Urinary bladder (tissue), 4 donors: ENCODE results near the gene DDX47. TPM values are rescaled to one million over a fixed set of nuclear protein-coding genes. Genes with fewer than 3 reads are reported as not detected.
"Not testable (repeated sequence)": the region's sequence is repeated elsewhere in the genome, so short reads cannot be mapped to it uniquely, and the experiment has no call there.

Source experiments
- DNase-seq: peaks from one replicate; pipeline ENCODE4 v3.0.0-alpha.2; 2015; ENCODE audit errors: extremely low spot score
- H3K27ac ChIP-seq: one replicate; pipeline ENCODE4 v1.5.1; 2013; ENCODE audit warnings: low read depth, mild to moderate bottlenecking, moderate library complexity
- H3K36me3 ChIP-seq: one replicate; pipeline ENCODE4 v1.6.1; 2013; ENCODE audit warnings: mild to moderate bottlenecking, moderate library complexity; ENCODE audit not compliant: insufficient read depth
- H3K4me1 ChIP-seq: one replicate; pipeline ENCODE4 v1.6.1; 2013; ENCODE audit warnings: mild to moderate bottlenecking, moderate library complexity; ENCODE audit not compliant: insufficient read depth
- H3K4me3 ChIP-seq: one replicate; pipeline ENCODE4 v1.5.1; 2013; ENCODE audit warnings: low read depth, low read length
- WGBS: extraction: QIAGEN DNeasy Blood & Tissue Kit; methylation state at CpG from one replicate; pipeline ENCODE4 v1.1.7; 2013; 5-methylcytosine and 5-hydroxymethylcytosine counted together
- polyA plus RNA-seq: library from polyadenylated mRNA; stranded (reverse); fragments of 200-250 nt; gene quantifications from one replicate; pipeline ENCODE4 v1.2.3, GENCODE V29; 2013
- total RNA-seq: library from RNA; depleted of rRNA; stranded (reverse); fragments of >200 nt; gene quantifications from one replicate; pipeline ENCODE4 v1.2.3, GENCODE V29; 2014
- donor health status: healthy with polysubstance abuse.
- donor health status: healthy.

The DDX47 gene
- total and polyA plus RNA-seq, 2 donors = 48.2 to 82.8 TPM

DNA sequence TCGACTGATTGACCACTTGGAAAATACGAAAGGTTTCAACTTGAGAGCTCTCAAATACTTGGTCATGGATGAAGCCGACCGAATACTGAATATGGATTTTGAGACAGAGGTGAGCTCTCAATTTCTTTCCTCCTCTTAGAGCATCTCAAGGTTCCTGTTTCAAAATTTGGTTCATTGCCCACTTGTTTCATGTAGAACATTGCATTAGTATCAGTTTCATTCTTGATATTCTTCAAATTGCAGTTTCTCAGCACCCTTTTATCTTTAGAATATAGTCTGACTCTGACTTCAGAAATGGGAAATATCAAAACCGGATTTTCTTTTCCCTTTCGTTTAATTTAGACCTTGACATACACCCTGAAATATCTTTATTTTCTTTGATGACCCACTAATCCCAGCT is 8.8 kb downstream of the DDX47 start:
- Histone ChIP-seq H3K4me3 (no peak overlapping the region), H3K4me1 (peaks cover 1% of the 10 kb centered on the region), H3K27ac (no peak overlapping the region), H3K36me3 (peaks cover 4% of the 10 kb centered on the region)
- no peak for DNase-seq
- 94% methylated on average over 6 of the region's 6 CpGs for WGBS

GRCh38 chr12:12822886-12823285 is 9.7 kb downstream of the DDX47 start:
- H3K27ac ChIP-seq = no peak overlapping the region
- DNase-seq = no peak
- 91% methylated on average over 4 of the region's 4 CpGs for WGBS
- H3K4me3 ChIP-seq = no peak overlapping the region
- no peaks in the 10 kb centered on the region for H3K4me1 ChIP-seq
- peaks cover 6% of the 10 kb centered on the region for H3K36me3 ChIP-seq

DNA sequence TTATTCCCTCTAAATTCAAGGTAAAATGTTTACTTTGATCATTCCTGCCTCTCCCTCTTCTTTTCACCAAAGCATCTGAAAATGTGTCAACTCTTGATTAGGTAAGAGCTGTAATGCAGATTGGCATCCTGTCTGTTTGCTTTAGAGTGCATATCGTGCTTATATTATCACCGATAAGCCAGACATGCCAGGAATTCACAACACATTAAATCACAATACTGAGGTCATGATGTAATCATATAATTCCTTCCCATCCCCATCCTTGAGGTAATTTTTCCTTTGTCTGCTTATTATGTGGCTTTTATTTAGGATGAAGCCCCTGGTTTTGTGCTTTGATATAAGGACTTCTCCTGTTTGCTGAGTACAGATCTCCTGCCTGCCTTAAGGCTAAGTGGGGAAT is 10.2 kb downstream of the DDX47 start:
- 38% methylated on average over 2 of the region's 2 CpGs for WGBS
- Histone ChIP-seq H3K27ac (no peak overlapping the region), H3K4me1 (no peaks in the 10 kb centered on the region), H3K4me3 (no peak overlapping the region), H3K36me3 (peaks cover 6% of the 10 kb centered on the region)
- DNase-seq = no peak

GRCh38 chr12:12823811-12824210 is 10.7 kb downstream of the DDX47 start:
- Histone ChIP-seq H3K36me3 (peaks cover 6% of the 10 kb centered on the region), H3K4me3 (no peak overlapping the region)

GRCh38 chr12:12835378-12836146 is 22.4 kb downstream of the DDX47 start:
- peak; percentile 69 for DNase-seq
- 82% methylated on average over 7 of the region's 7 CpGs for WGBS

More at GRCh38 chr12:12823811-12824210, 10.7 kb downstream of the DDX47 start:
- no peak overlapping the region for H3K27ac ChIP-seq
- 98% methylated on average over 5 of the region's 5 CpGs for WGBS
- no peaks in the 10 kb centered on the region for H3K4me1 ChIP-seq
- no peak for DNase-seq

GRCh38 chr12:12836571-12836970 is 23.4 kb downstream of the DDX47 start:
- H3K27ac ChIP-seq = no peak overlapping the region
- no peaks in the 10 kb centered on the region for H3K4me1 ChIP-seq
- no peak for DNase-seq
- no peaks in the 10 kb centered on the region for H3K36me3 ChIP-seq
- H3K4me3 ChIP-seq = no peak overlapping the region
- WGBS = 83% methylated on average over 6 of the region's 6 CpGs

More at GRCh38 chr12:12835378-12836146, 22.4 kb downstream of the DDX47 start:
- Histone ChIP-seq H3K4me1 (no peaks in the 10 kb centered on the region), H3K4me3 (no peak overlapping the region), H3K36me3 (peaks cover under 1% of the 10 kb centered on the region), H3K27ac (peak overlapping the region; percentile 64)

DNA sequence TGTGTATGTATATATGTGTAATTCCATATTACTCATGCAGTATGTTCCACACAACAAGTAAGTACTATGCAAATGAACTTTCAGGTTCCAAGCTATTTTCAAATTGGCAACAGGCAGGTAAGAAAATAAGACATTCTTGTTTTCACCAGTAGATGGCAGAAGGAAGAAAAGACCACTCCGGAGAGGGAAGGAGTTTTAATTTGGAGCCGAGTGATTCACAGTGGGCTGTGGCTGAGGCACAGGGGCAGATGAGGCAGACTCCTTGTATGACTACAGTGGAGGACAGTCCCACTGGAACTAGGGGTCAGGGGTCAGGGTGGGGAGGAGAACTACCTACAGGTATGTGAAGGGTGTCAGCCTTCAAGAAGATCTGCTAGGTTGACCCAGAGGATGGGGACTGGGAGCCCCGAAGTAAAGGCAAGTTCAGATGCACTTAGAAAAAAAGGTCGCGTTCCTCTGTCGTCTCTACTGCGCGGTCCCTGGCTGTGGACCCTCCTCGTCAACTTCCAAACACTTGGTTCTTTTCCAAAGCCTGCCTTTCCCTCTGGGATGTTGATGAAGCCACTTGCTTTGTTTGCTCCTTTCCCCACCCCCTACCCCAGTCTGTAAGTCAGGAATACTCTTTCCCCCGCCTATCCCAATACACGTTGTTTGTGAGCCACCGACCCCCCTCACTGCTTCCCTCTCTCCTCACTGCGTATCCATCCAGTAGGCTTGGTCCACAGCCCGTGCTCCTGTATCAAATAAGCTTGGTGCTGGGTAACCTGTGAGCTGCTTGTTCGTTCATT is 24.1 kb downstream of the DDX47 start:
- no peak for DNase-seq
- H3K36me3 ChIP-seq = no peaks in the 10 kb centered on the region
- no peak overlapping the region for H3K27ac ChIP-seq
- H3K4me1 ChIP-seq = no peaks in the 10 kb centered on the region
- WGBS = 49% methylated on average over 15 of the region's 15 CpGs
- no peak overlapping the region for H3K4me3 ChIP-seq

DNA sequence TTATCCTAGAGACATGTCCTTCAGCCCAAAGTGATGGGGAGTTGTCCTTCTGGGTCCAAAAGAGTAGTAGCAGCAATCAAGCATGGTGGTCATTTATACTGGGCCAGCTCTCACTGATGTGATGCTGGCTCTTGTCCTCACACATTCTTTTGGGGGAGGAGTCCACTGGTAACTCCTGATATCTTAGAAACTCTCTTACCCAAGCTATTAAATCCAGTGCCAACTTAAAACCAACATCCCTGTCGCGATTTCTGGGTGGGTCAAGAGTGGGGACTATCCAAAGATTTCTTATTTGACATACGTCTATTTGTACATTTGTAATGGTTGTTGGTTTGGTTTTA is 24.6 kb downstream of the DDX47 start:
- WGBS = 89% methylated on average over 3 of the region's 3 CpGs
- no peak overlapping the region for H3K27ac ChIP-seq
- no peaks in the 10 kb centered on the region for H3K4me1 ChIP-seq

GRCh38 chr12:12839003-12839395 is 25.9 kb downstream of the DDX47 start:
- Histone ChIP-seq H3K27ac (no peak overlapping the region), H3K36me3 (no peaks in the 10 kb centered on the region), H3K4me1 (no peaks in the 10 kb centered on the region), H3K4me3 (no peak overlapping the region)
- WGBS = 70% methylated on average over 1 of the region's 1 CpG
- no peak for DNase-seq

More for the DNA sequence above, 24.6 kb downstream of the DDX47 start:
- Histone ChIP-seq H3K4me3 (no peak overlapping the region), H3K36me3 (no peaks in the 10 kb centered on the region)
- no peak for DNase-seq

DNA sequence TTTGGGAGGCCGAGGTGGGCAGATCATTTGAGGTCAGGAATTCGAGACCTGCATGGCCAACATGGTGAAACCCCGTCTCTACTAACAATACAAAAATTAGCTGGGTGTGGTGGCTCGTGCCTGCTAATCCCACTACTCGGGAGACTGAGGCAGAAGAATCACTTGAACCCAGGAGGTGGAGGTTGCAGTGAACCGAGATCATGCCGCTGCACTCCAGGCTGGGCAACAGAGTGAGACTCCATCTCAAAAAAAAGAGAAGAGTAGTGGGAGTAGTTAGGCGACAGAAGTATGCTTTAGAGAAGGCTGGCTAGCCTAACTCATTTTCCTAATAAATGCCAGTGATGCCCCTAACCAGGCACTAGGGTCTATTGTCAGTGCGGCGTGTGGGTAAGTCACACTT is 26.3 kb downstream of the DDX47 start:
- H3K27ac ChIP-seq, DNase-seq, H3K4me1 ChIP-seq, H3K36me3 ChIP-seq, H3K4me3 ChIP-seq: not testable (repeated sequence)
- 85% methylated on average over 10 of the region's 10 CpGs for WGBS

- no peak overlapping the region for H3K27ac ChIP-seq
- no peak overlapping the region for H3K4me3 ChIP-seq
- no peaks in the 10 kb centered on the region for H3K36me3 ChIP-seq
- H3K4me1 ChIP-seq = no peaks in the 10 kb centered on the region
- no peak for DNase-seq
- 63% methylated on average over 5 of the region's 5 CpGs for WGBS
Measured at GRCh38 chr12:12839873-12840579, 26.9 kb downstream of the DDX47 start.

GRCh38 chr12:12840580-12840899 is 27.4 kb downstream of the DDX47 start:
- no peak for DNase-seq
- H3K36me3 ChIP-seq = no peaks in the 10 kb centered on the region
- H3K4me1 ChIP-seq = no peaks in the 10 kb centered on the region
- H3K4me3 ChIP-seq = no peak overlapping the region
- no peak overlapping the region for H3K27ac ChIP-seq
- 92% methylated on average over 5 of the region's 5 CpGs for WGBS

DNA sequence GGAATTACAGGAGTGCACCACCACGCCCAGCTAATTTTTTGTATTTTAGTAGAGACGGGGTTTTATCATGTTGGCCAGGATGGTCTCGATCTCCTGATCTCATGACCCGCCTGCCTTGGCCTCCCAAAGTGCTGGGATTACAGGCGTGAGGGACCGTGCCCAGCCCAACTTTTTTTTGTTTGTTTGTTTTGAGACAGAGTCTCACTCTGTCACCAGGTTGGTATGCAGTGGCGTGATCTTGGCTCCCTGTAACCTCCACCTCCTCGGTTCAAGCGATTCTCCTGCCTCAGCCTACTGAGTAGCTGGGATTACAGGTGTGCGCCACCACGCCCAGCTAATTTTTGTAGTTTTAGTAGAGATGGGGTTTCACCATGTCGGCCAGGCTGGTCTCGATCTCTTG is 28.3 kb downstream of the DDX47 start:
- H3K27ac ChIP-seq, H3K4me3 ChIP-seq, DNase-seq, H3K4me1 ChIP-seq, H3K36me3 ChIP-seq: not testable (repeated sequence)
- 88% methylated on average over 13 of the region's 13 CpGs for WGBS

GRCh38 chr12:12845794-12846243 is 32.7 kb downstream of the DDX47 start:
- no peaks in the 10 kb centered on the region for H3K36me3 ChIP-seq
- no peak overlapping the region for H3K4me3 ChIP-seq
- no peak for DNase-seq
- no peak overlapping the region for H3K27ac ChIP-seq
- WGBS = 95% methylated on average over 4 of the region's 4 CpGs
- no peaks in the 10 kb centered on the region for H3K4me1 ChIP-seq
